DND-41 (cell line): ENCODE data around the gene FIZ1.

Source experiments
- CTCF ChIP-seq: IDR thresholded peaks from 2 replicates; pipeline ENCODE4 v1.5.1; 2012; ENCODE audit warnings: borderline replicate concordance, low read length, moderate library complexity, mild to moderate bottlenecking; ENCODE audit not compliant: poor library complexity, severe bottlenecking; ENCODE audit errors: extremely low read depth
- EZH2 ChIP-seq: IDR thresholded peaks from 3 replicates; pipeline ENCODE4 v1.6.1; 2012; ENCODE audit warnings: borderline replicate concordance, low read depth, mild to moderate bottlenecking, moderate library complexity, low read length, inconsistent platforms; ENCODE audit not compliant: severe bottlenecking

- no peak for TF ChIP-seq CTCF
- no peak for TF ChIP-seq EZH2
Observed at GRCh38 chr19:55636723-55637122, 37.4 kb upstream of the FIZ1 start.
